ENCODE data around the gene CLEC4A.
"Not testable (repeated sequence)": the region's sequence is repeated elsewhere in the genome, so short reads cannot be mapped to it uniquely, and the experiment has no call there.

The CLEC4A gene

DNA sequence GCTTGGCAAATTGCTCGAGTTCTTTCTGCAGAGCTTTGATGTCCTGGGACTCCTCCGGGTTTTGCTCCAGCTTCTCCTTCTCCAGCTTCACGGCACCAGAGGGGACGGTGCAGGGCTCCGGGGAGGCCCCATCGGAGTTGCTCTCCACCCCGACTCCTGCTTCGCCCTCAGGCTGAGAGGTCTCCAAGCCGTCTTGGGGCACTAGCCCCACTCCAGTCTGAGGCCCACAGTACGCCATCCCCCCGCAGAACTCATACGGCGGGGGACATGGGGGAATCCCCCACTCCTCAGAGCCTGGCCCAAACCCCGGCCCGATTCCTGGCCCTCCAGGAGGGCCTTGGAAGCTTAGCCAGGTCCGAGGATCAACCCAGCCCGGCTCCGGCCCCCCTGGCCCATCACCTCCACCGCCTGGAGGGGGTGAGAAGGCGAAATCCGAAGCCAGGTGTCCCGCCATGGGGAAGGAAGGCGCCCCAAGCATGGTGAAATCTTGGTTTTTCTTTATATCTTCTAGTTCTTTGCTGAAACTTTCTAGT lies 11.0 kb downstream of the CLEC4A start:
- not testable (repeated sequence) for DNase-seq

DNA sequence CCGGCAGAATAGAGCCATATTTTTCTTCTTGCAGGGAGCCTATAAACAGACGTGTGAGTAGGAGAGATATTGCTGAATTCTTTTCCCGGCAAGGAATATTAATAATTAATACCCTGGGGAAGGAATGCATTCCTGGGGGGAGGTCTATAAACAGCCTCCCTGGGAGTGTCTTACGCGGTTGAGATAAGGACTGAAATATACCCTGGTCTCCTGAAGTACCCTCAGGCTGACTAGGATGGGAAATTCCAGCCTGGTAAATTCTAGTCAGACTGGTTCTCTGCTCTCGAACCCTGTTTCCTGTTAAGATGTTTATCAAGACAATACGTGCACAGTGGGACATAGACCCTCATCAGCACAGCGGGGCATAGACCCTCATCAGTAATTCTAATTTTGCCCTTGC lies 18.2 kb downstream of the CLEC4A start:
- DNase-seq: not testable (repeated sequence)

DNA sequence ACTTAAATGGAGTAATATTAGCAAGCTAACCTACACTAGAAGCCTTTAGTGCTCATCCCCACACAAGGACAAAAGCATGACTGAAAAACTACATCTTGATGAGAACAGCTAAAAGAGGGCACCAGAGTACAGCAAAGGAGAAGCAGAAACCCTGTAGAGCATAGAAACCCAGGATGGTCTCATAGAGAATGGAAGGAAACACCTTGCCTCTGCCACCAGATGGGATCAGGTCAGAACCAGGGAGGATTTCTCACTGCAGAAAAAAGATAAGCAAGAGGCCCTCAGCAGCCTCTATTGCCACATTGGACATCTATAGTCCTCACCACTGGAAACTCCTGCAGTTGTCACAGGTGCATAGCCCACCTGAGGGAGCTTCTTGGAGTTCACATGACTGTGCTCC lies 19.8 kb downstream of the CLEC4A start:
- no peak for DNase-seq

DNA sequence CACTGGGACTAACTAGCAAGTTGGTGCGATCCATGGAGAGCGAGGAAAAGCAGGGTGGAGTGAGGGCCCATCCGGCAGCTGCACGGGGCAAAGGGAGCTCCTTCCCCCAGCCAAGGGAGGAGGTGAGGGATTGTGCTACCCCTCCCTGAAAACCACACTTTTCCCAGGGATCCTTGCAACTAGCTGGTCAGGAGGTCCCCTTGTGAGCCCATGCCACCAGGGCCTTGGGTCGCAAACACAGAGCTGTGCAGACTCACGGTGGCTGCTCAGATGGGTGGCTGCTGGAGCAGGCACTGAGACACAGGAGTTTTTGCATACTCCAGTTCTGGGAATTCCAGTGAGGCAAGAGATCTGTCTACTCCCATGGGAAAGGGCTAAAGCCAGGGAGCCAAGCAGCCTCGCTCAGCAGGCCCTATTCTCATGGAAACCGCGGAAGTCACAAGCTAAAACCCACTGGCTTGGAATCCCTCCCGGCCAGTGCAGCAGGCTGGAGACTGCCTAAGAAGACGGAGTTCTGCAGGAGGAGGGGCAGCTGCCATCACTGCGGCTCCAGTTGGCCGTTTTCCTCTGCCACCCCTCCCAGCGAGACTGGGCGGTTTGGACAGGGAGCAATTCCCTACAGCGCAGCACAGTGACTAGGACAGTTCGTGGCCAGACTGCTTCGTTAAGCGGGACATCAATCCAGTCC lies 22.5 kb downstream of the CLEC4A start:
- DNase-seq: peak; percentile 80

DNA sequence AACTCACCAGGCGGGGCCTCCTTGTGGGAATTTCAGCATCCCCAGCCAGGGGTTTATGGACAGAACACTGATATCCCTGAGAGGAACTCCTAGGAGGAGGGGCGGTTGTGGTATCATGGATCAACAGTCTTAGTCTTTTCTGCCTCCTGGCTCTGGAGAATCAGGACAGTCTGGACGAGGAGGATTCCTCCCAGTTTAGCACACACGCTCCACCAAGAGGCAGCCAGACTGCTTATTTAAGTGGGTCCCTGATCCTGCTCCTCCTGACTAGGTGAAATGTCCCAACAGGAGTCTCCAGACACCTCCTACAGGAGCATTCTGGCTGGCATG lies 23.0 kb downstream of the CLEC4A start:
- no peak for DNase-seq

DNA sequence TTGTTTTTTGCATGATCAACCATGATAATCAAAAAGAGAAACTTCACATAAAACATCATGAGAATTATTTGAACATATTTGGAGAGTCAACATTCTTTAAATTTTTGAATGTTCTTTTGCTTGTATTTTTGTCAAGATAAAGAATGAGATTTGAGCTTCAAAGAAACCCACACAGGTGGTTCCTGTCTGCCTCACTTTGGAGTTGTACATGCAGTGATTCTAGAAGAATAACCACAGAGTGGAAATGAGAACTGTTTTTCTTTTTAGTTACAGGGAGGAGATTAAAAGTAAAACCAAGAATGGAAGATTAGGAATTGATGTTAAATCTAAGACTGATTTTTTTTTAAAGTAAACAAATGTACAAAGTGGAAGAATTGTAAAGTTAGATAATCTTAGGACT lies 31.1 kb downstream of the CLEC4A start:
- DNase-seq: no peak

DNA sequence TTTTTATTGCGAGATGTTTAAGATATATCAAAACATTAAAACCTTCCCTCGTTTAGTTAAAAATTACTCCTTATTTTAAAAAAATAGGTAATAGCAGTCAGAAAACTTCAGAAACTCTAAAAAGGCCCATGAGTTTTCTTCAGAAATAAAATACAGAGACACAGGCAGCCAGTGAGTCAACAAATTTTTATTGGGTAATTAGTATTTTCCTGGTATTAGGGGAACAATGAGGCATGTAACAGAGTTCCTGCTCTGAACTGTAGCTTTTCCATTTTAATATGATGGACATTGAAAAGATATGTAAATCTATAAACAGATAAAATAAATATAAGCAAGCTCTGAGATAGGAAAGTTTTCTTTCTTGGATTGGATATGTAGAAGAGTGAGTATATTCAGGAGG lies 33.0 kb downstream of the CLEC4A start:
- DNase-seq: no peak

DNA sequence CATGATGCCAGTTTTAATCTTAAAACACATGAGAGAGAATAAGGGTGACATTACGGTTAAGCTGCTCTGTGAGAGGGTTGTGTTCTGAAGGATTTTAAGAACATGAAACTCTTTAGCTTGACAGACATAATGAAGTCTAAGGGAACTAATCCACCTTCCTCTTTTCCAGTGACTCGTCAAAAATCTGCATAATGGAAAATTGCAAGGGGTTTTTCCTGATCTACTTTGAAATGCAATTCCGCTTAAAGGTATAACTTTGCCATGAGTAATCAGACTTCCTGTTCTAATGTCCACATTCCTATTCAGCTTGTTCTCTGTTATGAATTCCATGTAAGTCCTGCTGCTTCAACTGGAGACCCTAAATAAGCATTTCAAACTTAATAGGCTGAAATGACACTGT lies 33.4 kb downstream of the CLEC4A start, which contains the start of gene ZNF705A:
Gene ZNF705A (plus strand): TSS at position 171 of the 400 bp plus-strand sequence. CDS start 15,611 bp downstream, outside the sequence.
- DNase-seq: no peak

DNA sequence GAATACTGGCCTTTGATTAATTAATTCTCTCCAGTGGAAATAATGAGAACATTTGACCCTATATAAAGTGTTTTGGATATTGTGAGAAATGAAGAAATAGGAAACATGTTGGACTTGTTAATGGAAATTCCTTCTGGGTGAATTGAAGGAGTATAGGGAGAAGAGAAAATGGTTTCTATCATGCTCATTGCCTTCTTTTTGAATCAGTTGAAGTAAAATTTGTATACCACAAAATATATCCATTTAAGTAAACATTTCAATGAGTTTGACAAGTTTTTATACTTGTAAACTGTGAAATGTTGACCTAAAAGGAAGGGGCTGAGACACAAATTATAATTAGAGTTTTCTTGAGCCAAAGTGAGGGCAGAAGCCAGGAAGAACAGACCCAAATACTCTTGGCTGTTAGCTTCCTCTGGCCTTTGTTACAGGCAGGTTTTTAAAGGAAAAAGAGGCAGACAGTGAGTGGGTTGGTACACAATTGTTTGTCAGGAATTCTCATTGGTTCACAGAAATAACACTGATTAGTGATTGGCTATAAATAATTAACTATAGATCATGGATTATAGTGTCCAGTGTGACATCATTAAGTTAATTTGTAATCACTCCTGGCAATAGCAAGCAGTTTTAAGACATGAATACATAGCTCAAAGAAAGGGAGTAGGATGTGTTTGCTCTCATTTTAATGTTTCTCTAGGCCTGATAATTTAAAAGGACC lies 34.2 kb downstream of the CLEC4A start:
- DNase-seq: no peak

DNA sequence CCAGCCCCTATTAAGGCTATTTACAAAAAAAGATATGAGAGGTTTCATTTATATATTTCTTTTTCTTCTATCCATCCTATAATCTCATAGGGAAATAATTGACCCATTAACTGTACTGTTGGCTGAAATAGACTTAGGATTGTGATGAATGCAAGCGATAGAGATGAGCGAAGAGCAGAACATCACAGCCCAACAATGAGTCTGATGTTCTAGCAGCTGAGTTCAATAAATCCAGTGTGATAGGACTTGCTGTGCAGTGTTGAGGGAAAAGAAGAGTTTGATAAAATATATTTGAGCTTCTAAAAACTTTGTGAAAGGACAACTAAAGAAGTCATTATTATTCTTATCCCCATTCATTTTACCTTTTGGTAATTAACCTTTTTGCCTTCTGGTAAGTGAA lies 49.5 kb downstream of the CLEC4A start:
- not testable (repeated sequence) for DNase-seq

DNA sequence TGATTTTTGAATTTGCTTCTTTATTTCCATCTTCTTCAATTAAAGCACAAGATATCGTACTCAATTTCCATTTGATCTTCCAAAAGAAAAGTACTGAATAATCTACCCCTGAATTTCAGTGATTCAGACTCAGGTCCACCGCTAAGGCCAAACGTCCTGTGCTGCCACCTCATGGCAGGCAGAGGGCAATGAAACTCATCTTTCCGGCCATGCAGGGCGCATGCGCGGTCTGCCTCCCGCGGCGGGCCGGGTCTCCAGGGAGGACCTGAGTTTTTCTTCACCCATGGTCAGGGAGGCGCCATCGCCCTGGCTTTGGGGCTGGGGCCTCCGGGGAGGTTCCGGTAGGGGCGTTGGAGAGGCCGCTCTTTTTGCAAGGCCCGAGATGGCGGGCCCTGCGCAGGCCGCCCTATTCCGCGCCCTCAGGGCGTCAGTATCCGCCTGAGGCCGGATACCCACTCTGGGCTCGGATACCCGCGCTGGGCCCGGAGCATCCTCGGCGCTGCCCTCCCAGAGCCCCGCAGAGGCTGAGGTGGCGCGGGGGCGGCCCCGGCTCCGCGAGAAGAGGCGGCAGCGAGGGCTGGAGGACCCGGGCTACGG lies 56.7 kb downstream of the CLEC4A start:
- peak; percentile 89 for DNase-seq

DNA sequence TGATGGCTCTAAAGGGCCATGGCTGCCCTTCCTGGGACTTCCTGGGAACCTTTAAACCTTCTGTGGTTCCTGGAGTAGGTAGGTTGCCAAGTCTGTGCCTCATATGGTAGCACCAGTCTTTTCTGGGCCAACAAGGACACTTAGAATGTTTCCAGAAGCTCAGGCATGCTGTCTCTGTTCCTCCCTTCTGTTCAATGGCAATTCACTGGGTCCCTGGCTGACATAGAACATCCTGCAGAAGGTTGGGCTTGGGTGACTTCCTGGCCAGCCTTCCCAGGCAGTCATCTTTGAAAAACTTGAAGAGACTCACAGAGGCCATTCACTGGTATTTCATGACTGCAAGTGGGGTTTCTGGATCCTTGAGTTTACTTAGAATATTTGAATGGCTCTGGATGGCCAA lies 57.9 kb downstream of the CLEC4A start:
- DNase-seq: not testable (repeated sequence)

DNA sequence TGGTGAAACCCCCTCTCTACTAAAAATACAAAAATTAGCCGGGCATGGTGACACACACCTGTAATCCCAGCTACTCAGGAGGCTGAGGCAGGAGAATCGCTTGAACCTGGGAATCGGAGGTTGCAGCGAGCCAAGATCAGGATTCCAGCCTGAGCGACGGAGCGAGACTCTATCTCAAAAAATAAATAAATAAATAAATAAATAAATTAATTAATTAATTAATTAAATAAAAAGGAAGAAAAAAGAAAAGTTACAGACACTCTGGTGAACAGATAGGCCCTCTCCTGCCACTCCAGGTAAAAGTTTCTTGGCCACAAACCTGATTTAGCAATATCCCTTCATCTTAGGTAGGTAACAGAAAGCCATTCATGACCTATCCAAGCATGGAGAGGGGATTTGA lies 59.5 kb downstream of the CLEC4A start:
- not testable (repeated sequence) for DNase-seq

DNA sequence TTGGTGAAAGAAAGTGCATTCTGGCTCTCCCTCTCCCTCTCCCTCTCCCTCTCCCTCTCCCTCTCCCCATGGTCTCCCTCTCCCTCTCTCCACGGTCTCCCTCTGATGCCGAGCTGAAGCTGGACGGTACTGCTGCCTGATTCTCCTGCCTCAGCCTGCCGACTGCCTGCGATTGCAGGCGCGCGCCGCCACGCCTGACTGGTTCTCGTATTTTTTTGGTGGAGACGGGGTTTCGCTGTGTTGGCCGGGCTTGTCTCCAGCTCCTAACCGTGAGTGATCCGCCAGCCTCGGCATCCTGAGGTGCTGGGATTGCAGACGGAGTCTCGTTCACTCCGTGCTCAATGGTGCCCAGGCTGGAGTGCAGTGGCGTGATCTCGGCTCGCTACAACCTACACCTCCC lies 59.9 kb downstream of the CLEC4A start:
- not testable (repeated sequence) for DNase-seq

DNA sequence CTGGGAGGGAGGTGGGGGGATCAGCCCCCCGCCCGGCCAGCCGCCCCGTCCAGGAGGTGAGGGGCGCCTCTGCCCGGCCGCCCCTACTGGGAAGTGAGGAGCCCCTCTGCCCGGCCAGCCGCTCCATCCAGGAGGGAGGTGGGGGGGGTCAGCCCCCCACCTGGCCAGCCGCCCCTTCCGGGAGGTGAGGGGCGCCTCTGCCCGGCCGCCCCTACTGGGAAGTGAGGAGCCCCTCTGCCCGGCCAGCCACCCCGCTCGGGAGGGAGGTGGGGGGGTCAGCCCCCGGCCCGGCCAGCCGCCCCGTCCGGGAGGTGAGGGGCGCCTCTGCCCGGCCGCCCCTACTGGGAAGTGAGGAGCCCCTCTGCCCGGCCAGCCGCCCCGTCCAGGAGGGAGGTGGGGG lies 60.8 kb downstream of the CLEC4A start:
- not testable (repeated sequence) for DNase-seq

DNA sequence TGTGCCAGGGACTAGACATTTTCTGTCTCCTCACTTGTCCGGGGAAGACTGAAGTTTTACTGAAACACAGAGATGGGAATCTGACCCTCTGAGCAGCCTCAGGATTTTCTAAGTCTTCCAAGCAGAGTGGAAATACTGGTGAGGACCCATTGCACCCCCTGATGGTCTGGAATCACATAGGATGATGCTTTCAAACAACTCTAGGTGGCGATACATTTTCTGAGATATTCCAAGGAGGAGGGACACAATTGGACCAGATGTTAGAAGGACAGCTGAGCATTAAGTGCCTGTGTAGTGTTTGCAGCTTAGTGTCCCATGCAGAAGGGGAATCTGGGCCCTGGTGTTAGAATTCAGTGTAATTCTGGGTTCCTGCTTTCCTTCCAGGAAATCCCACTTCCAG lies 64.7 kb downstream of the CLEC4A start:
- not testable (repeated sequence) for DNase-seq
